Testis (tissue), 3 donors: ENCODE data around the gene HPSE. TPM values are rescaled to one million over a fixed set of nuclear protein-coding genes. Genes with fewer than 3 reads are reported as not detected.

Source experiments
- DNase-seq: peaks from one replicate; pipeline ENCODE4 v3.0.0-alpha.2; 2019
- H3K27ac ChIP-seq, 2 donors: fragments of 200-600 bp; sonication (generic); one replicate each; pipeline ENCODE4 v1.5.1; 2019
- H3K27me3 ChIP-seq: fragments of 200-600 bp; sonication (generic); one replicate; pipeline ENCODE4 v1.5.1; 2019
- H3K36me3 ChIP-seq: fragments of 200-600 bp; sonication (generic); one replicate; pipeline ENCODE4 v1.5.1; 2017; ENCODE audit warnings: low read depth; ENCODE audit errors: missing control alignments
- H3K4me1 ChIP-seq: fragments of 200-600 bp; sonication (generic); one replicate; pipeline ENCODE4 v1.5.1; 2019
- H3K4me3 ChIP-seq, 2 donors: fragments of 200-600 bp; sonication (generic); one replicate each; pipeline ENCODE4 v1.5.1; 2017 to 2019
- H3K9me3 ChIP-seq: fragments of 200-600 bp; sonication (generic); one replicate; pipeline ENCODE4 v1.5.1; 2017
- POLR2A ChIP-seq: fragments of 450-650 bp; IDR thresholded peaks from one replicate; pipeline ENCODE4 v1.6.1; 2017; ENCODE audit warnings: antibody characterized with exemption, mild to moderate bottlenecking, moderate library complexity
- WGBS, 2 donors: methylation state at CpG; one replicate each; pipeline ENCODE4 v1.1.5; 2018; 5-methylcytosine and 5-hydroxymethylcytosine counted together
- intact Hi-C: fragments of 100-400 bp; cut with DNase I; formaldehyde crosslinking; loops from one replicate; pipeline ENCODE4 v1.15.1; 2023; ENCODE audit warnings: low total_unique reads
- polyA plus RNA-seq: library from polyadenylated mRNA; stranded (reverse); fragments of 350-450 nt; fragmentation: Illumina TruSeq; extraction: RNeasy Lipid Tissue Mini Kit (QIAGEN cat#74804); gene quantifications from one replicate; pipeline ENCODE4 v1.2.3, GENCODE V29; 2014; ENCODE audit warnings: low read depth, low replicate concordance; ENCODE audit not compliant: insufficient read depth
- total RNA-seq, 2 donors: library from RNA; depleted of rRNA; stranded (reverse); fragments of >200 nt; gene quantifications; one replicate each; pipeline ENCODE4 v1.2.3, GENCODE V29; 2016
- TF ChIP-seq, protein P1 (sequence below), 3 experiments: fragments of 450-650 bp in 2 of 3; fragments of 200-600 bp in 1 of 3; sonication (generic) in 1 of 3; IDR thresholded peaks; one replicate each; pipeline ENCODE4 v1.5.1; 2016 to 2019; ENCODE audit warnings: antibody characterized with exemption in 3 of 3, mild to moderate bottlenecking in 2 of 3, moderate library complexity in 1 of 3

Gene HPSE
- total and polyA plus RNA-seq, 3 donors from 2014 or later, result 0.79 to 2.3 (median 2.0) TPM

DNA sequence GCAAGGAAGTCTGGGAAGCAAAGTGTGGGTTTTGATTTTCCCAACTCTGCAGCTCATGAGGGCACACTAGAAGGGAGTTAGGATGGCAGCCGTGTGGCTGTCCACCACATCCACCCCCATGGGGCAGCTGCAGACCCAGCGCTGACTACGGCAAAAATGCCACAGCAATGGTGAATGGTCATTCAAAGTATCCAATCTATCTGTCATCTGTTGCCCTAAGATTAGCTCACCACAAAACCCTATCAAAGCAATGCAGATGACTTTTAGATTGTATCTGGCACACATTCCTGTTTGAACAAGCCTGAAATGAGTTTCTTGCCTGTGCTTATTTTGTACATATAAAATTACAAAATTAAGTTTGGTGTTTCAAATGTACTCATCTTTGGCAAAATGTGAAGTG lies 29.7 kb upstream of the HPSE start:
- WGBS, 2 donors, result 87 to 93% methylated on average over 3 of the region's 3 CpGs

DNA sequence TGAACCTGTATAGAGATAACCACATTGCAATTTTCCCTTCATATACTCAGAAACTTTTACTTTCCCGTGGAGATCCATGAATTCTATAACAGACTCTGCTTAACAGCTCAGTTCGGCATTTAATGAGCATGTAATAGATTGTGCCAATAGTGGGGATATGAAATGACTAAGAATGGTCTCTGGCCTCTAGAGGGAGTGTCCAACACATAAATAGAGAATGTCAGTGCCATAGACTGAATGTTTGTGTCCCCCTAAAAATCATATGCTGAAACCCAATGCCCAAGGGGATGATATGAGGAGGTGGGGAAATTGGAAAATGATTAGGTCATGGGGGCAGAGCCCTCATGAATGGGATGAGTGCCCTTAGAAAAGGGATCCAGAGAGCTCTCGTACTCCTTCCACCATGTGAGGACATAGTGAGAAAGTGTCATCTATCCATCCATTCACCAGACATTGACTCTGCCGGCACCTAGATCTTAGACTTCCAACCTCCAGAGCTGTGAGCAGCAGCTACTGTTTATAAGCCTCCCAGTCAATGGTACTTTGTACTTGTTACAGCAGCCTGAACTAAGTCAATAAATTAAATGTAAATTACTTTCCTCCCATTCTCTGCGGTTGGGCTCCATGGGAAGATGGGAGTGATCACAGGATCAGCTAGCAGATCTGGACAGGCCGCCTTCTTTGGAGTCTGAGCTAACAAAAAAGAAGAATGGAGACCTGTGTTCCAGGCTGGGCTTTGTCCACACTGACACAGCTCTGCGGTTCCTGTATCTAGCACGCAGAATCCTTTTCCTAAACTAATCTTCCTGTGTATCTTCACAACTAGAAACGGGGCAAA lies 28.1 kb upstream of the HPSE start:
- no peaks in the 10 kb centered on the region for H3K4me1 ChIP-seq
- H3K27me3 ChIP-seq, result no peaks in the 10 kb centered on the region
- no peak for DNase-seq
- intact Hi-C loops, result no loop called here
- 71 to 72% methylated on average over 9 of the region's 9 CpGs for WGBS, 2 donors
- no peaks in the 10 kb centered on the region for H3K36me3 ChIP-seq
- H3K4me3 ChIP-seq, result no peak overlapping the region
- H3K27ac ChIP-seq, result no peak overlapping the region
- H3K9me3 ChIP-seq, result no peaks in the 10 kb centered on the region
- TF ChIP-seq POLR2A, result no peak
- TF ChIP-seq, protein P1, sequence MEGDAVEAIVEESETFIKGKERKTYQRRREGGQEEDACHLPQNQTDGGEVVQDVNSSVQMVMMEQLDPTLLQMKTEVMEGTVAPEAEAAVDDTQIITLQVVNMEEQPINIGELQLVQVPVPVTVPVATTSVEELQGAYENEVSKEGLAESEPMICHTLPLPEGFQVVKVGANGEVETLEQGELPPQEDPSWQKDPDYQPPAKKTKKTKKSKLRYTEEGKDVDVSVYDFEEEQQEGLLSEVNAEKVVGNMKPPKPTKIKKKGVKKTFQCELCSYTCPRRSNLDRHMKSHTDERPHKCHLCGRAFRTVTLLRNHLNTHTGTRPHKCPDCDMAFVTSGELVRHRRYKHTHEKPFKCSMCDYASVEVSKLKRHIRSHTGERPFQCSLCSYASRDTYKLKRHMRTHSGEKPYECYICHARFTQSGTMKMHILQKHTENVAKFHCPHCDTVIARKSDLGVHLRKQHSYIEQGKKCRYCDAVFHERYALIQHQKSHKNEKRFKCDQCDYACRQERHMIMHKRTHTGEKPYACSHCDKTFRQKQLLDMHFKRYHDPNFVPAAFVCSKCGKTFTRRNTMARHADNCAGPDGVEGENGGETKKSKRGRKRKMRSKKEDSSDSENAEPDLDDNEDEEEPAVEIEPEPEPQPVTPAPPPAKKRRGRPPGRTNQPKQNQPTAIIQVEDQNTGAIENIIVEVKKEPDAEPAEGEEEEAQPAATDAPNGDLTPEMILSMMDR (IDR thresholded peaks at IDR 0.05), result peak in 2 of 3 experiments; percentile 13 to 17

More for the DNA sequence above, 29.7 kb upstream of the HPSE start:
- Histone ChIP-seq H3K4me3 (no peak overlapping the region), H3K4me1 (no peaks in the 10 kb centered on the region), H3K36me3 (no peaks in the 10 kb centered on the region), H3K27ac (no peak overlapping the region), H3K27me3 (no peaks in the 10 kb centered on the region), H3K9me3 (no peaks in the 10 kb centered on the region)
- no peak for DNase-seq
- TF ChIP-seq, protein P1 (IDR thresholded peaks at IDR 0.05), result no peak
- no peak for TF ChIP-seq POLR2A
- intact Hi-C loops, result no loop called here

DNA sequence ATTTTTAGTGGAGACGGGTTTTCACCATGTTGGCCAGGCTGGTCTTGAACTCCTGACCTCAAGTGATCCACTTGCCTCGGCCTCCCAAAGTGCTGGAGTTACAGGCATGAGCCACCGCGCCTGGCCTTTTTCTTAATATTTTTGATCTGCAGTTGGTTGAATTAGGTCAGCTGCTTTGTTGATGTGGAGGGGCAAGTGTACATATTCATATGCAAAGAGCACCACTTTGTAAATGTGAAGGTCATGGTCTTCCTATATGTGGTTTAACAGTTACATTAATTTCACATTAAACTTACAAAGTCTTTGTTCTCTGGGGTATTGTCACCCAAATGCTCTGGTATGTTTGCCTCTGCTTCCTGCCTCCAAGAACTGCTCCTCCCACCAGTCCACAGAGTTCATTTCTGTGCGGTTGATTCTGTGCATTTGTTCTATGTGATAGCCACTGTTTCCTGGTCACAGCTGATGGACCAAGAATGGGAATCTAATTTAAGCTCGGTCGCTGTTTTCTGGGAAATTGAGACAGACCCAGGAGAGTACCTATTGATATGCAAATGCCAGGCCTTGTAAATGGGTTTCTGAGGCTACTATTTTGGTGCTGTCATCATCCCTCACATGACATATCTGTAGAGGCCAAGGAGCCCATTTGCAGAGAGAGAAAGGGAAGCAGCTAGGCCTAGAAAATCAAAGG lies 26.9 kb upstream of the HPSE start:
- Histone ChIP-seq H3K27me3 (no peaks in the 10 kb centered on the region), H3K27ac (no peak overlapping the region), H3K36me3 (no peaks in the 10 kb centered on the region), H3K4me3 (no peak overlapping the region), H3K4me1 (peaks cover 4% of the 10 kb centered on the region), H3K9me3 (no peaks in the 10 kb centered on the region)
- no peak for TF ChIP-seq POLR2A
- TF ChIP-seq, protein P1 (IDR thresholded peaks at IDR 0.05), result no peak
- DNase-seq, result no peak
- intact Hi-C loops, result no loop called here
- WGBS, 2 donors, result 88% methylated on average over 7 of the region's 7 CpGs

DNA sequence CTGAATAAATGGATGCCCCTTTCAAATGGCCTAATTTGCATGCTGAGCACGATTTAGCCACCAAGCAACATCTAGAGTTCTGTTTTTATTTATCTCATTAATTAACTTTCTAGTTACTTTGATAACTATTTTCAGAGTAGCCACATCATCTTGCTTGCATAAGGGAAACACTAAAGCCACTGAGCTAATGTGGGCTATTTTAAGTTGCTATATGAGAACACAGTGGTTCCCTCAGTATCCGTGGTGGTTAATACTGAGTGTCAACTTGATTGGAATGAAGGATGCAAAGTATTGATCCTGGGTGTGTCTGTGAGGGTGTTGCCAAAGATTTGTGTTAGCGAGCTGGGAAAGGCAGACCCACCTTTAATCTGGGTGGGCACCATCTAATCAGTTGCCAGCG lies 25.4 kb upstream of the HPSE start:
- Histone ChIP-seq H3K9me3 (no peaks in the 10 kb centered on the region), H3K27ac (no peak overlapping the region), H3K4me1 (peaks cover 7% of the 10 kb centered on the region), H3K36me3 (no peaks in the 10 kb centered on the region), H3K4me3 (no peak overlapping the region), H3K27me3 (no peaks in the 10 kb centered on the region)
- DNase-seq, result no peak
- TF ChIP-seq POLR2A, result no peak
- TF ChIP-seq, protein P1 (IDR thresholded peaks at IDR 0.05), result no peak
- 76 to 89% methylated on average over 4 of the region's 4 CpGs for WGBS, 2 donors
- intact Hi-C loops, result no loop called here
